HEK293T (cell line): ENCODE measurements around the gene MB.

Source experiments
- ARNT ChIP-seq: fragments of 450-650 bp; IDR thresholded peaks from 2 replicates; pipeline ENCODE4 v1.6.1; 2017; ENCODE audit warnings: mild to moderate bottlenecking
- BHLHE40 ChIP-seq: fragments of 450-650 bp; IDR thresholded peaks from 2 replicates; pipeline ENCODE4 v1.6.1; 2016; ENCODE audit warnings: mild to moderate bottlenecking, moderate library complexity, borderline replicate concordance
- CTBP1 ChIP-seq: fragments of 450-650 bp; IDR thresholded peaks from 2 replicates; pipeline ENCODE4 v1.6.1; 2016; ENCODE audit warnings: borderline replicate concordance
- ELF4 ChIP-seq: fragments of 450-650 bp; IDR thresholded peaks from 2 replicates; pipeline ENCODE4 v1.6.1; 2017; ENCODE audit warnings: antibody characterized with exemption
- FOXK2 ChIP-seq: fragments of 450-650 bp; IDR thresholded peaks from 2 replicates; pipeline ENCODE4 v1.6.1; 2016; ENCODE audit warnings: mild to moderate bottlenecking
- FOXM1 ChIP-seq: fragments of 450-650 bp; IDR thresholded peaks from 2 replicates; pipeline ENCODE4 v1.6.1; 2017; ENCODE audit warnings: mild to moderate bottlenecking, borderline replicate concordance
- HDGF ChIP-seq: fragments of 450-650 bp; IDR thresholded peaks from 2 replicates; pipeline ENCODE4 v1.6.1; 2017; ENCODE audit warnings: antibody characterized with exemption, borderline replicate concordance
- L3MBTL2 ChIP-seq: fragments of 450-650 bp; conservative IDR thresholded peaks from 2 replicates; pipeline ENCODE4 v1.6.1; 2016; ENCODE audit warnings: mild to moderate bottlenecking
- NFRKB ChIP-seq: fragments of 450-650 bp; IDR thresholded peaks from 2 replicates; pipeline ENCODE4 v1.6.1; 2016; ENCODE audit warnings: mild to moderate bottlenecking, moderate library complexity
- PKNOX1 ChIP-seq: fragments of 450-650 bp; IDR thresholded peaks from 2 replicates; pipeline ENCODE4 v1.6.1; 2016
- SP1 ChIP-seq: fragments of 450-650 bp; IDR thresholded peaks from 2 replicates; pipeline ENCODE4 v1.6.1; 2017
- SUZ12 ChIP-seq: fragments of 450-650 bp; IDR thresholded peaks from 2 replicates; pipeline ENCODE4 v1.6.1; 2016; ENCODE audit warnings: mild to moderate bottlenecking
- TARDBP ChIP-seq: fragments of 450-650 bp; IDR thresholded peaks from 2 replicates; pipeline ENCODE4 v1.6.1; 2016
- ZNF384 ChIP-seq: fragments of 450-650 bp; IDR thresholded peaks from 2 replicates; pipeline ENCODE4 v1.6.1; 2016

GRCh38 chr22:35618427-35619223 lies 1.5 kb upstream of the MB start:
- TF ChIP-seq FOXM1, result no peak
- TF ChIP-seq SP1, result no peak
- no peak for TF ChIP-seq ELF4
- TF ChIP-seq FOXK2, result no peak
- TF ChIP-seq ARNT, result no peak
- TF ChIP-seq TARDBP, result no peak
- TF ChIP-seq CTBP1, result no peak; the same call in 1 of the 2 replicates
- no peak for TF ChIP-seq ZNF384
- no peak for TF ChIP-seq NFRKB
- no peak; the same call in 1 of the 2 replicates for TF ChIP-seq PKNOX1
- TF ChIP-seq L3MBTL2, result no peak
- TF ChIP-seq BHLHE40, result no peak
- no peak for TF ChIP-seq HDGF
- TF ChIP-seq SUZ12, result no peak
